HG02884 (cell line): ENCODE measurements around the gene SLC35F3.

Experiments used
- ATAC-seq: cut with Tn5 transposase; IDR thresholded peaks from one replicate; pipeline ENCODE4 v1.9.1; 2021; ENCODE audit warnings: mild to moderate bottlenecking, moderate library complexity; ENCODE audit not compliant: unreplicated experiment

The SLC35F3 gene

DNA sequence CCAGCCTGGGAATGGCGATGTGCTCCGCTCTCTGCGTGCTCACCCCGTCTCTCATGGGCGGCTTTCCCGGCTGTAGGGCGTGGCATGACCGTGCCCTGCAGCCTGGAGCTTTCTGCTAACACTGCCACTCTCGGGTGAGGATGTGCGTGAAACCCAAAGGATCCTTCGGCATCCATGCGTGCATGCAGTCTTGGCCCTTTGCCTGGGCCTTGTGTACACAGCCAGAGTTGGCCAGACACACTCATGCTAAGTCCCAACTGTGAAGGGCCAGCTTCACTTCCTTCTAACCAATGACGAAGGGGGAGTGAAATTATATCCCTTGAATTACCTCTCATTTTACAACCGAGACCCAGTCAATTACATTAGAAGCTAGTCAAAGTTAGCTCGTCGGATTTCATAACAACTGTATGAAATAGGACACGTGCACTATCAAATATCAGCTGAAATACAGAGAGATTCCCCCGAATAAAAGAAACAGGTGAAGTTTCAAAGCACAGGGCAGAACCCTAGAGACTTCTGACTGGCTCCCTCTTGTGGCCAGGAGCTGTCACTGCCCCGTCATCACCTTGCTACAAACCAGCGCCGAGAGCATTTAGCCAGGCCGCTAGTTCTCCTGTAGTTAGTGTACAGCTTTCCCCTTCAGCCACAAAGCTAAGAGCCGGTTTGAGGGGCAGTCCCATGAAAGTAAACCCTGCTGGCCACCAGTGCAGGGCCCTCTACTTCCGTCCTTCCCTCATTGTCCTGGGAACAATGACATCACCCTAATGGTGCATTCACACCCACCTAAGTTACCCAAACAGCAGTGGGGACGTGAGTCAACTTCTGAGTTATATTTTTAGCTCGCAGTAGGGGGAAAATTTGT, 405.4 kb downstream of the SLC35F3 start:
- peak; percentile 94 for ATAC-seq

DNA sequence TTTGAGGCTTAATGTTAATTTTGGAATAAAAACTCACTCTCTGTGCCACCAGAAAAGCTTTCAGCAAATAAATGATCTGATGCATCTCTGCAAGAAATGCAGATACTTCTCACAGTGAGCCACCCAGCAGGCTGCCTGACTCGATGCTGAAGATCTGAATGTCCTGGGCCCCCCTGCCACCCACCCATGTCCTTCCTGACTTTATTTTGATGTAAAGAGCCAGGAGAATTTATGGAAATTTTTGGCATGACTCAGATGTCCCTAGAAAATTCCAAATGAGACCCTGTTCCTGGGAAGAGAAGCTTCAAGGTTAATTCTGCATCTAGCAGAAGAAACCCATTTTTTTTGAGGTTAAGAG, 406.0 kb downstream of the SLC35F3 start:
- no peak for ATAC-seq

DNA sequence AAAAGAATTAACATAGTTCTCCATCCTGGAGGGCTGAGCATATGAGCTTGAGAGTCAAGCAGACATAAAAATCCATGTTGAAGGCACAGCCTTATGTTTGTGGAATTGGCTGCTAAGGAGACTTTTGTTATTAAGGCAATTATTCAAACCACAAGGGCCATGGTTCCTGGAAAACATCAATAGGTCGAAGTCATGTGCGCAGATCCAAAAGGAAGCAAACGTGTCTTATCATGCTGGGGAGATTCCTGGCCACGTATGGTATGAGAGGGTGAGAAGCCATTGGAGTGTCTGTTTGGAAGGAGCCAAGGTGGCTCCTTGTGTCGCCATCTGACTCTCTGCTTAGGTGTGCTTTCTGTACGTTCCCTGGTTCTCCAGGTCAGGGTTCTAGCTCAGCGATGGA, 406.9 kb downstream of the SLC35F3 start:
- no peak for ATAC-seq

DNA sequence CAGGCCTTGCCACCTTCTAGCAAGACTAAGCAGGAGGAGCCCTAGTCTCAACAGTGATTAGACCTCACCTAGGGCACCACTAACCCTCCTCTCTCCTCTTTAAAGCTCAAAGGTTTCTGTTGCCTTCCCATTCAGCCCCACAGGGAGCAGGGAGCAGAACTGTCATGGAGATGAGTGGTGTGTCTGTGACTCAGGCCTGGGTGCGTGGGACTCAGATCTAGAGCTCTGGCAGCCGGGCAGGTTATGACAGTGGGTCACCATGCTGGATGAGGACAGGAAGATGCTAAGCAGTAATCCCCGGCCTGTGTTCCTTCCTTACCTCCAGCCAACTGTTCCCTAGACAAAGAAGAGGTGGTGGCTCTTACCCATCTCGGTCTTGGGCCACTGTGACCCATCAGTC, 408.7 kb downstream of the SLC35F3 start:
- no peak for ATAC-seq

- no peak for ATAC-seq
These were observed 410.6 kb downstream of the SLC35F3 start for GRCh38 chr1:234315091-234315541.

GRCh38 chr1:234315588-234315987, 411.1 kb downstream of the SLC35F3 start:
- ATAC-seq = no peak

- ATAC-seq = no peak
These were observed 412.0 kb downstream of the SLC35F3 start for GRCh38 chr1:234316486-234316885.

- no peak for ATAC-seq
These were observed 412.5 kb downstream of the SLC35F3 start for GRCh38 chr1:234316937-234317336.

DNA sequence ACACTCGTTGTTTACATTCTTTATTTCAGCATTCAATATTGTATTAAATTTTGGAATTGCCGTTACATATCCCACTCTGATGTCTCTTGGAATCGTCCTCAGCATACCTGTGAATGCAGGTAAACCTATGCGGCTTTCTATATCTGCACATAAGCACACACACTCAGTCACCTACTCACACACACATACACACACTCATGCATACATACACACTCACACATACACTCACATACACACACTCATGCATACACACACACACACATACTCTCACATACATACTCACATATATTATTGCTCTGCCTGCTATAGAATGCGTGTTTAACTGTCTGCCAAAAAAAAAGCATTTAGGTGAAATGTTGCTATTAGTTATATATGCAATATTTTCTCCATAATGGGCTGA, 415.6 kb downstream of the SLC35F3 start:
- no peak for ATAC-seq

DNA sequence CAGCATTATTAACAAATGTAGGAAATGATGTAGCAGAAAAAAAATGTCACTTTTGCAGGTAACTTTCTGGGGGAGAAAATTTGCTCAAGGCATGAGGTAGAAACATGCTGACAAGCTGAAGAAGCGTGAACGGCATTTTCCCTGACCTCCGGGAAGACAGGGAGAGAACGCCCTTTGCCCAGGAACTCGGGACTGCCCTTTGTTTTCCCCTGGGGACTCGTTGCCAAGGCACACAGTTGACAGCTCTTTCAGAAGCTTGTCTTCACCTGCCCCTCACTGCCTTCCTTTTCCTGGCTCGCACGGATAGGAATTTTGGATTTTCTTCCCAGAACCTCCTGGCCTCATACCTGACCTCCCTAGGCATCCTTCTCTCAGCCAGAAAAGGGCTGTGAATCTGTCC, 416.1 kb downstream of the SLC35F3 start:
- no peak for ATAC-seq

DNA sequence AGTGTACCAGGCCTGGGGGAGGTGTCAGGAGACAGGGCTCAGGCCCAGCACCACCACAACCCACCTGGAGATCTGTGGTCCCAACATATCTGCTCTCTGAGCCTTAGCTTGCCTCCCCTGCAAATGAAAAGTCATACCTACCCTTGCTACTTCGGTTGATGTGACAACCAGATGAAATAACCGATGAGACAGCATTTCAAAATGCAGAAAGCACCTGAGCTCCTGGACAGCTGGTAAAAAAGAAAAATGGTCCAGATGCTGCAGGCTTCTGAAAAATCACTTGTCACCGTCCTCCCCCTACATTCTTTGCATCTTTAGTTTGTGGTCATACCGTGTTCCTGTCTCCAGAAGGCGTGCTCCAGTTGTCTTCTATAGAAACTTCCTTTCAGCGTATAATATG, 416.8 kb downstream of the SLC35F3 start:
- ATAC-seq = no peak

GRCh38 chr1:234322097-234322496, 417.6 kb downstream of the SLC35F3 start:
- no peak for ATAC-seq

DNA sequence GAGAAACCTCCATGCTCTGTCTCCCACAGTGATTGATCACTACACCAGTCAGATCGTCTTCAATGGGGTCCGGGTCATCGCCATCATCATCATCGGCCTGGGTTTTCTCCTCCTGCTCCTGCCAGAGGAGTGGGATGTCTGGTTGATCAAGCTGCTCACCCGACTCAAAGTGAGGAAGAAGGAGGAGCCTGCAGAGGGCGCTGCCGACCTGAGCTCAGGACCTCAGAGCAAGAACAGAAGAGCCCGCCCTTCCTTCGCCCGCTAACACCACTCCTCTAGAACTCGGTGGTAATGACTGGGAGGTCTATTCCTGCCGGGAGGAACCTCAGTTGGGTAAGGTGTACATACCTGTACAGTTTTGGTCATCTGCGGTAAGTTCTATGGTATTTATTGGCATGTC, 418.5 kb downstream of the SLC35F3 start:
- no peak for ATAC-seq

- no peak for ATAC-seq
These were observed 420.3 kb downstream of the SLC35F3 start for GRCh38 chr1:234324821-234325220.

DNA sequence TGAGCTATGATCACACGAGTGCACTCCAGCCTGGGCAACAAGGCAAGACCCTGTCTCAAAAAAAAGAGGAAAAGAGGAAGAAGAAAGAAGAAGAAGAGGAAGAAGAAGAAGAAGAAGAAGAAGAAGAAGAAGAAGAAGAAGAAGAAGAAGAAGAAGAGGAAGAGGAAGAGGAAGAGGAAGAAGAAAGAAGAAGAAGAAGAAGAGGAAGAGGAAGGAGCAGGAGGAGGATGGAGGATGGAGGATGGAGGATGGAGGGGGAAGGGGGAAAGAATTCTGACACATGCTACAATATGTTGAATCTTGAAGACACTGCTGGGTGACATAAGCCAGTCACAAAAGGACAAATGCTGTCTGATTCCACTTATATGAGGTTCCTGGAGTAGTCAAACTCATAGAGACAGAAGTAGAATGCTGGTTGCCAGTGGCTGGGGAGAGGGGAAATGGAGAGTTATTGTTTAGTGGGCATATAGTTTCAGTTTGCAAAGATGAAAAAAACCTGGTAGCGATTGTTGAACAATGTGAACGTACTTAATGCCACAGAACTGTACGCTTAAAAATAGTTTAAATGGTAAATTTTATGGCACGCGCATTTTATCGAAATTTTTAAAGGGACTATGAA, 421.5 kb downstream of the SLC35F3 start:
- ATAC-seq = no peak

DNA sequence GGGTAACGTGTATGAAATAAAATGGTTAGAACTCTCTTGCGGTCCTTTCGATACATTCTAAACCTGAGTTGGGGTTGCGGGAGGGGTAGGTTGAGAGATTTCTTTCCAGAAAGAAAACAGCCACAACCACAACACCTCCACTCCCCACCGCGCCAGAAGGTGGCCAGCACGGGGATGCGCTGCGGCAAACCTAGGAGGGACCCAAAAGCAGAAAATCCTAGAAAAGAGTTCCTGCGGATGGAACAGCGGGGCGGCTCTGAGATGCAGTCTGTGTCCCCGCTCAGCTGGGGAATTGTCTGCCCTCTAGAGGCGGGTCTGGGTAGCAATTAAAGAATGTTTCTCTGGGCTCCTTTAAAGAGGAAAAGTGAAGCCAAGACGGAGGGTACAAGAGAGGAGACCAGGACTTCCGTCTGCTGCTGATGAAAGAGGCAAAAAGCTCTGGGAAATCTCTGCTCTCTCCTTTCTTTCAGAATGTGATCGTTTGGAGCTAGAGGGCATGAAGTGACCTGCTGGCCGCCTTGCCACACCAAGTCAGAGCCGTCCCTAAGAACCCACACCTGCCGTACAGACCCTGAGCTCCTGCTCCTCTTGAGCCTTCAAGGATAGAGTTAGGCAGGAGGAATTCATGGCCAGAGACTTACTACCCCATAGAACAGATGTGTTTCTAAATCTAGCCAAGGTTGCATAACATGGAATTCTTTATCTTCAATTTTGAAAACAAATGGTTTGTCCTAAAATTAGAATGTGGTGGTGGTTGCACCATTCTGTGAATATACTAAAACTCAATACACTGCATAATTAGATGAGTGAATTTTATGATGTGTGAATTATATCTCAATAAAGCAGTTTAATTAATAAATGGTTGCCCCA, 422.3 kb downstream of the SLC35F3 start:
- peak; percentile 72 for ATAC-seq

GRCh38 chr1:234327577-234328164, 423.2 kb downstream of the SLC35F3 start:
- ATAC-seq = no peak

- no peak for ATAC-seq
These were observed 426.4 kb downstream of the SLC35F3 start for GRCh38 chr1:234330843-234331215.

DNA sequence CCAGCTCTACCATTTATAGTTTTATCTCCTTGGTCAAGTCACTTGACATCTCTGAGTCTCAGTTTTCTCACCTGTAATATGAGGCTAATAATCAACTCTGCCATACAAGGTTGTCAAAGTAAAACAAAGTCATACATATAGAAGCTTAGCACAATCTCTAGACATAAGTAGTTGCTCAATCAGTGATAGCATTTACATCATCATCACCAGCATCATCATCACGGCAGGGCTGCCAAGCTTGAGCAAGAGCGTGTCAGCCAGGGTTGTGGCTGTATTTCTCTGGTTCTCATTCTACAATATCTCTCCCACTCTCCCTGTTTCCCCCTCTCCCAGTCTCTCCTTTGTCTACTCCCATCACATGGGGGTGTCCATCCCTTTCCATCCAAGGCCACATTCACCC, 427.0 kb downstream of the SLC35F3 start:
- ATAC-seq = no peak

DNA sequence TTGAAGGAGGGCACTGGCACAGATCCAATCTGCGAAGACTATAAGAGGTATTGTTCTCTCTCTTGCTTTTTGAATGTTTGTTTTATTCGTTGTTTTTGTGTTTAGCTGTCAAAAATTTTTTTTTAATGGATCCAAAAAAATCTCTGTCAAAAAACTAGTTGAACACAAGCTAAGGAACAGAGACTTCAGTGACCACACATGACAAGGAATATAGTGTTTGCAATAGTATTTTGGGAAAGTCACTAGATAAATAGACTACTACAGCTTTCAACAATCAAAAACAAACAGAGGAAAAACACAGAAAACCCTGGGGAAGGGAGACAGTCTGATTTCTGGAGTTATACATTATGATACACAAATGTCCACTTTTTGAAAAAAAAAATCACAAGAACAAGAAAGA, 431.9 kb downstream of the SLC35F3 start:
- ATAC-seq = no peak

DNA sequence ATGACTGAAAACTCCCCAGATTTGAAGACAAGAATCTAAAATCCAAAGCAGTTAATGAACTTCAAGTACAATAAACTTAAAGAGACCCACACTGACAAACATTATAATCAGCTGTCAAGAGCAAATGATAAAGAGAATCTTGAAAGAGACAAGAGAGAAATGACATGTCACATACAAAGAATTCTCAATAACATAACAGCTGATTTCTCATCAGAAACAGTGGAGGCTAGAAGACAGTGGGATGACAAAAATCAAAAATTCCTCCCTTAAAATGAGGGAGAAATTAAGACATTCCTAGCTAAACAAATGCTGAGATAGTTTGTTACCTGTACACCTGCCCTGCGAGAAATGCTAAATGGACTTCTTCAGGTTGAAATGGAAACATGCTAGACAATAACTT, 432.8 kb downstream of the SLC35F3 start:
- no peak for ATAC-seq
